ENCODE results near the gene ZNF217. TPM values are rescaled to one million over a fixed set of nuclear protein-coding genes. Genes with fewer than 3 reads are reported as not detected.

Gene ZNF217
- total and polyA plus RNA-seq, 9 of the 15 experiments (the other 6 are each of a cell fraction or from before 2014, with no cell fraction given) = 3.0 to 41.8 (median 16.8) TPM

DNA sequence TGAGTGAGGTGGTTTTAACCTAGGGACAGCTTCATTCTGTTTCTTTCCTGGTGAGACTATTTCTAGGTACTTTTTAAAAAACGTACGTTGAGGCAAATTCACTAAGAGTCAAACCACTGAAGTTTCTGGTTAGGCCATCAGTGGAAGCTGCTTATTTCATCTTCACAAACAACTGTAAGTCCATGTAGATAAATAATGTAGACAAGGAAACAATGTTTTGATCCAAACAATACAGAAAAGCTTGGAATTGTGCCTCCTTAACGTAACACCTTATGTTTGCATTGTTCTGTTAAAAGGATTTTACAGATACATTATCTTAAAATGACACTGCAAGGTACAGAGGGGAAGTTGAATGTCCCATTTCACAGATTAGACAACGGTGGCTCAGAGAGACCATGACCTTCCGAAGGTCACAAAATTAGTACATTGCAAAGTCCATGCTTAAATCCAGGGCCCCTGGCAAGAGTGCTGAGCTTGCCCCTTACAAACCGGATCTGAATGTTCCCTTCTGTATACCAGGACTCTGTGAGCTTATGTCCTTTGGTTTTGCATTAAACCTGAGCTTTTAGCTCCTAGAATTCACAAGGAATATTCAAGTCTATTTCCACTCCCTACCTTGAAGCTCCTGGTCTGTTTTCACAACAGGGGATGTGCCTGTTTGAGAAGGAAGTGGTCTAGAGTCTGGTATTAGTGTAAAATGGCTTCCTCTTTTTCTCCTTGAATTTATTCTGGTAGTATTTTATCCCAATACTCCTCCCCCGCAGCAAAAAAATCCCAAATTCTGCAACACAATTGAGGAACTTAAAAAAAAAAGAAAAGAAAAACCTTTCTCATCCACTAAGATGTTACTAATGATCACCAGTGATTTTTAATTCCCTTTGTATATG is 28.9 kb upstream of the ZNF217 start (continued):
- TF ChIP-seq BCLAF1 (IDR thresholded peaks at IDR 0.05; ENCODE audit: borderline replicate concordance in 1 of 2, control insufficient read depth in 1 of 2, low read depth in 2 of 2, low read length in 1 of 2) (no peak), ZNF133 (CRISPR knock-in tag; IDR thresholded peaks at IDR 0.05) (no peak), TCF7L2 (IDR thresholded peaks at IDR 0.05; ENCODE audit: low read depth, low read length) (no peak), ETS2 (tag; IDR thresholded peaks at IDR 0.05; ENCODE audit: borderline replicate concordance, poor library complexity, severe bottlenecking) (no peak), FIP1L1 (IDR thresholded peaks at IDR 0.05; ENCODE audit: low read depth, low read length, poor library complexity, severe bottlenecking) (no peak), MTA1 (IDR thresholded peaks at IDR 0.05; ENCODE audit: borderline replicate concordance) (no peak), NR4A1 (CRISPR knock-in tag; IDR thresholded peaks at IDR 0.05) (no peak), NR4A1 (tag; IDR thresholded peaks at IDR 0.05) (no peak)
- TF ChIP-seq, protein P1, sequence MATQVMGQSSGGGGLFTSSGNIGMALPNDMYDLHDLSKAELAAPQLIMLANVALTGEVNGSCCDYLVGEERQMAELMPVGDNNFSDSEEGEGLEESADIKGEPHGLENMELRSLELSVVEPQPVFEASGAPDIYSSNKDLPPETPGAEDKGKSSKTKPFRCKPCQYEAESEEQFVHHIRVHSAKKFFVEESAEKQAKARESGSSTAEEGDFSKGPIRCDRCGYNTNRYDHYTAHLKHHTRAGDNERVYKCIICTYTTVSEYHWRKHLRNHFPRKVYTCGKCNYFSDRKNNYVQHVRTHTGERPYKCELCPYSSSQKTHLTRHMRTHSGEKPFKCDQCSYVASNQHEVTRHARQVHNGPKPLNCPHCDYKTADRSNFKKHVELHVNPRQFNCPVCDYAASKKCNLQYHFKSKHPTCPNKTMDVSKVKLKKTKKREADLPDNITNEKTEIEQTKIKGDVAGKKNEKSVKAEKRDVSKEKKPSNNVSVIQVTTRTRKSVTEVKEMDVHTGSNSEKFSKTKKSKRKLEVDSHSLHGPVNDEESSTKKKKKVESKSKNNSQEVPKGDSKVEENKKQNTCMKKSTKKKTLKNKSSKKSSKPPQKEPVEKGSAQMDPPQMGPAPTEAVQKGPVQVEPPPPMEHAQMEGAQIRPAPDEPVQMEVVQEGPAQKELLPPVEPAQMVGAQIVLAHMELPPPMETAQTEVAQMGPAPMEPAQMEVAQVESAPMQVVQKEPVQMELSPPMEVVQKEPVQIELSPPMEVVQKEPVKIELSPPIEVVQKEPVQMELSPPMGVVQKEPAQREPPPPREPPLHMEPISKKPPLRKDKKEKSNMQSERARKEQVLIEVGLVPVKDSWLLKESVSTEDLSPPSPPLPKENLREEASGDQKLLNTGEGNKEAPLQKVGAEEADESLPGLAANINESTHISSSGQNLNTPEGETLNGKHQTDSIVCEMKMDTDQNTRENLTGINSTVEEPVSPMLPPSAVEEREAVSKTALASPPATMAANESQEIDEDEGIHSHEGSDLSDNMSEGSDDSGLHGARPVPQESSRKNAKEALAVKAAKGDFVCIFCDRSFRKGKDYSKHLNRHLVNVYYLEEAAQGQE (IDR thresholded peaks at IDR 0.05; ENCODE audit: borderline replicate concordance) = no peak
- TF ChIP-seq, protein P1 (CRISPR knock-in tag; IDR thresholded peaks at IDR 0.05; ENCODE audit: low read depth) = no peak
- TF ChIP-seq, protein P2, sequence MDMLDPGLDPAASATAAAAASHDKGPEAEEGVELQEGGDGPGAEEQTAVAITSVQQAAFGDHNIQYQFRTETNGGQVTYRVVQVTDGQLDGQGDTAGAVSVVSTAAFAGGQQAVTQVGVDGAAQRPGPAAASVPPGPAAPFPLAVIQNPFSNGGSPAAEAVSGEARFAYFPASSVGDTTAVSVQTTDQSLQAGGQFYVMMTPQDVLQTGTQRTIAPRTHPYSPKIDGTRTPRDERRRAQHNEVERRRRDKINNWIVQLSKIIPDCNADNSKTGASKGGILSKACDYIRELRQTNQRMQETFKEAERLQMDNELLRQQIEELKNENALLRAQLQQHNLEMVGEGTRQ (CRISPR knock-in tag; IDR thresholded peaks at IDR 0.05) = no peak
- TF ChIP-seq, protein P3, sequence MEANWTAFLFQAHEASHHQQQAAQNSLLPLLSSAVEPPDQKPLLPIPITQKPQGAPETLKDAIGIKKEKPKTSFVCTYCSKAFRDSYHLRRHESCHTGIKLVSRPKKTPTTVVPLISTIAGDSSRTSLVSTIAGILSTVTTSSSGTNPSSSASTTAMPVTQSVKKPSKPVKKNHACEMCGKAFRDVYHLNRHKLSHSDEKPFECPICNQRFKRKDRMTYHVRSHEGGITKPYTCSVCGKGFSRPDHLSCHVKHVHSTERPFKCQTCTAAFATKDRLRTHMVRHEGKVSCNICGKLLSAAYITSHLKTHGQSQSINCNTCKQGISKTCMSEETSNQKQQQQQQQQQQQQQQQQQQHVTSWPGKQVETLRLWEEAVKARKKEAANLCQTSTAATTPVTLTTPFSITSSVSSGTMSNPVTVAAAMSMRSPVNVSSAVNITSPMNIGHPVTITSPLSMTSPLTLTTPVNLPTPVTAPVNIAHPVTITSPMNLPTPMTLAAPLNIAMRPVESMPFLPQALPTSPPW (CRISPR knock-in tag; IDR thresholded peaks at IDR 0.05) = no peak
